ENCODE data around the gene FAM120A. TPM values are rescaled to one million over a fixed set of nuclear protein-coding genes. Genes with fewer than 3 reads are reported as not detected.

FAM120A gene
- total RNA-seq, 6 experiments from 2014 or later: 61.9 to 92.1 (median 76.0) TPM

GRCh38 chr9:93588641-93589609 is 137.4 kb downstream of the FAM120A start:
- ATAC-seq (no peak), DNase-seq (peak in 1 of 3 donors; percentile 29)
- H3K27ac ChIP-seq: no peak overlapping the region
- no peaks in the 10 kb centered on the region for H3K36me3 ChIP-seq
- WGBS (ENCODE audit: insufficient coverage, low coverage, low lambda C conversion rate, missing lambda C conversion rate): 77% methylated on average over 4 of the region's 12 CpGs
- no peaks in the 10 kb centered on the region for H3K4me1 ChIP-seq
- H3K27me3 ChIP-seq: no peaks in the 10 kb centered on the region
- H3K9me3 ChIP-seq: no peaks in the 10 kb centered on the region
- intact Hi-C loops (cut with DNase I): no loop called here
- no peak overlapping the region for H3K4me3 ChIP-seq
- no peak for TF ChIP-seq POLR2A (IDR thresholded peaks at IDR 0.05)
- TF ChIP-seq, protein P1, sequence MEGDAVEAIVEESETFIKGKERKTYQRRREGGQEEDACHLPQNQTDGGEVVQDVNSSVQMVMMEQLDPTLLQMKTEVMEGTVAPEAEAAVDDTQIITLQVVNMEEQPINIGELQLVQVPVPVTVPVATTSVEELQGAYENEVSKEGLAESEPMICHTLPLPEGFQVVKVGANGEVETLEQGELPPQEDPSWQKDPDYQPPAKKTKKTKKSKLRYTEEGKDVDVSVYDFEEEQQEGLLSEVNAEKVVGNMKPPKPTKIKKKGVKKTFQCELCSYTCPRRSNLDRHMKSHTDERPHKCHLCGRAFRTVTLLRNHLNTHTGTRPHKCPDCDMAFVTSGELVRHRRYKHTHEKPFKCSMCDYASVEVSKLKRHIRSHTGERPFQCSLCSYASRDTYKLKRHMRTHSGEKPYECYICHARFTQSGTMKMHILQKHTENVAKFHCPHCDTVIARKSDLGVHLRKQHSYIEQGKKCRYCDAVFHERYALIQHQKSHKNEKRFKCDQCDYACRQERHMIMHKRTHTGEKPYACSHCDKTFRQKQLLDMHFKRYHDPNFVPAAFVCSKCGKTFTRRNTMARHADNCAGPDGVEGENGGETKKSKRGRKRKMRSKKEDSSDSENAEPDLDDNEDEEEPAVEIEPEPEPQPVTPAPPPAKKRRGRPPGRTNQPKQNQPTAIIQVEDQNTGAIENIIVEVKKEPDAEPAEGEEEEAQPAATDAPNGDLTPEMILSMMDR (IDR thresholded peaks at IDR 0.05): no peak

DNA sequence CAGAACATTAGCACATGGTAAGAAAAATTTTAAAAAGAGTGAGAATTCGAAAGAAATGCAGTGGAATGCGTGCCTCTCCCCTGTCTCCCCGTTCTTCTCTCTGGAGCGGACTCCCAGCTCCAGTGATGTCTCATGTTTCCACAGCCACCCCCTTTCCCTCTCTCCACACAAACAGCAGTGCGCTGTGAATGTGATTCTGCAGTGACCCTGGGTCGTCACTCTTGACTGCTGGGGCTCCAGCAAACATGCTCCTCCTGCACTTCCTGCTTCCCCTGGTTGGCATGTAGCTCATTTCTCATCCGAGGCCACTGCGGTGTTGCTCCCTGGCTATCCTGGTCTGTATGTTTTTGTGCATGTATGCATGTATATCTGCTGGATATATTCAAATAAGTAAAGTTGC is 138.2 kb downstream of the FAM120A start:
- peak in 1 of 3 donors; percentile 23 for DNase-seq
- Histone ChIP-seq H3K27ac (no peak overlapping the region), H3K27me3 (no peaks in the 10 kb centered on the region), H3K36me3 (no peaks in the 10 kb centered on the region), H3K4me1 (no peaks in the 10 kb centered on the region), H3K4me3 (no peak overlapping the region), H3K9me3 (no peaks in the 10 kb centered on the region)
- ATAC-seq: peak in 2 of 4 donors; percentile 32
- TF ChIP-seq, protein P1 (IDR thresholded peaks at IDR 0.05): no peak
- TF ChIP-seq POLR2A (IDR thresholded peaks at IDR 0.05): no peak
- intact Hi-C loops (cut with DNase I): no loop called here
- WGBS (ENCODE audit: insufficient coverage, low coverage, low lambda C conversion rate, missing lambda C conversion rate): 40% methylated on average over 8 of the region's 8 CpGs

DNA sequence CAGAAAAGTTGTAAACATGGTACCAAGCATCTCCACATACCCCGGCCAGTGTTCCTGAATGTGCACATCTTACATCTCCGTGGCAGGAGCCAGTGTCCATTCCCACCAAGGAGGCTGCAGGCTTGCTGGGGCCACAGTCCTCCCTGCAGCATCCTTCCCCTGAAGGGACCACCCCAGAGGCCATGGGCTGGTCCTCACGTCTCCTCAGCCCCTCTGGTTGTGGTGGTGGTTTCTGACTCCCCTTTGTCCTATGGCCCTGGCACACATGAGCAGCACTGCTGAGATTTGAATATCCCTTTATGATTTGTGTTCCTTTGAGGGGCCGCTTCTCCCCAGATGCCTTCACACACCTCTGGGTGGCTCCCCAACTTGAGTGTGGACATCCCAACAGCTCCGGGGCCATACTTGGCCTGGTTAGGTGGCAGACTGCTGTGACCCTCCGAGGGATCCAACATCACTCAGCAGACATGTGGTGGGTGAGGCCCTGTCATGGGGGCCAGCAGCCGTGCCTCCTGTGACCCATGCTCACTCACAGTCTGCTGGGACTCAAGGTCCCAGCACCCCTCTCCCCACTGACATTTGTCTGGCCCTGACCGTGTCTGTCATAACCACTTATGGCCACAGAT is 139.2 kb downstream of the FAM120A start:
- Histone ChIP-seq H3K27ac (no peak overlapping the region), H3K27me3 (no peaks in the 10 kb centered on the region), H3K9me3 (no peaks in the 10 kb centered on the region), H3K4me1 (no peaks in the 10 kb centered on the region), H3K4me3 (no peak overlapping the region), H3K36me3 (no peaks in the 10 kb centered on the region)
- no peak for TF ChIP-seq POLR2A (IDR thresholded peaks at IDR 0.05)
- TF ChIP-seq, protein P1 (IDR thresholded peaks at IDR 0.05): no peak
- ATAC-seq (no peak), DNase-seq (peak in 1 of 3 donors; percentile 31)
- intact Hi-C loops (cut with DNase I): no loop called here
- 92% methylated on average over 5 of the region's 8 CpGs for WGBS (ENCODE audit: insufficient coverage, low coverage, low lambda C conversion rate, missing lambda C conversion rate)

DNA sequence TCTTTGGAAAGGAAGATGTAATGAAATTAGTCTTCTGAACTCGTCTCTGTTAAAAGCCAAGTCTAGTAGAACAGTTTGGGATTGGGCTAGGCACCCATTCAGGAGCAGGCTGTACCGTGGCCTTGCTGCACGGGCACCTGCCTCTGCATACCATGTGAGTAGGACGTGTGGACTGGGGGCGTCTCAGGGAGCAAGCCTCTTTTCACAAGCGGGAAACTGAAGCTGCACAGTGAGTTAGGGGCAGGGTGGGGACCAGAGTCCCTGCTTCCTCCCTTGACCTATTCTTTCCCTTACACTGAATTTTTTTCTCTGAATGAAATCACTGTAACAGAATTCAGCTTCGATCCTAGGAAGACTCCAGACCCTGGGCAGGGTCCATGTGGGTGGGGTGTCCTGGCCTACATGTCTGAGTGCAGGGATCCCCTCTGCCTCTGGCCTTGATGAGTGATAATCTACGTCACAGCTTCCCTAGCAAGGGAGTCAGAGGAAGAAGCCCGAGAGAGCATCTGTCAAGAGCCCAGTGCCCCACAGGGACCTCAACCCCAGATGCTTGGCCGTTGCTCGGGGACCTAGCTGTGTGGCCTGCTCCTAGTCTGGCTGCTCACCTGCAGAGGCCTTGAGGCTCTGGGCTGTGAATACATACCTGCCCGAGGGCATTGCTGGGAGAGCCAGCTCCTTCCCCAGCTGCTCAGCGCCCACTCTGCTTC is 140.0 kb downstream of the FAM120A start:
- Histone ChIP-seq H3K9me3 (no peaks in the 10 kb centered on the region), H3K4me3 (no peak overlapping the region), H3K36me3 (no peaks in the 10 kb centered on the region), H3K4me1 (no peaks in the 10 kb centered on the region), H3K27ac (no peak overlapping the region), H3K27me3 (no peaks in the 10 kb centered on the region)
- peak in 1 of 3 donors; percentile 34 for DNase-seq
- no peak for ATAC-seq
- WGBS (ENCODE audit: insufficient coverage, low coverage, low lambda C conversion rate, missing lambda C conversion rate): 83% methylated on average over 8 of the region's 13 CpGs
- TF ChIP-seq POLR2A (IDR thresholded peaks at IDR 0.05): no peak
- TF ChIP-seq, protein P1 (IDR thresholded peaks at IDR 0.05): no peak
- intact Hi-C loops (cut with DNase I): no loop called here
